T-helper 17 cell (primary cell): ENCODE data around the gene MXD4. TPM values are rescaled to one million over a fixed set of nuclear protein-coding genes. Genes with fewer than 3 reads are reported as not detected.

Experiments used
- ATAC-seq: fragments of 150-1000 bp; cut with Tn5 transposase; 2 replicates; pipeline ENCODE4 v1.10.0; 2021; ENCODE audit warnings: mild to moderate bottlenecking, moderate library complexity
- DNase-seq, 3 donors: peaks; one replicate each; pipeline versions ENCODE4 v3.0.0 to v3.0.0-alpha.2; 2020 to 2021
- H3K9me3 ChIP-seq: one replicate; pipeline ENCODE4 v1.7.0; 2013; ENCODE audit warnings: low read length, mild to moderate bottlenecking; ENCODE audit not compliant: control insufficient read depth, poor library complexity, severe bottlenecking
- H3K27ac Mint-ChIP-seq: one replicate; pipeline ENCODE4 v1.8.0; 2022; ENCODE audit warnings: mild to moderate bottlenecking, moderate library complexity, mixed read lengths
- H3K27me3 Mint-ChIP-seq: one replicate; pipeline ENCODE4 v1.8.0; 2022; ENCODE audit warnings: mixed read lengths
- H3K36me3 Mint-ChIP-seq: one replicate; pipeline ENCODE4 v1.8.0; 2022; ENCODE audit warnings: low read depth, mixed read lengths
- H3K4me1 Mint-ChIP-seq: one replicate; pipeline ENCODE4 v1.8.0; 2022; ENCODE audit warnings: mild to moderate bottlenecking, mixed read lengths
- H3K4me3 Mint-ChIP-seq: one replicate; pipeline ENCODE4 v1.8.0; 2022; ENCODE audit warnings: mild to moderate bottlenecking, moderate library complexity, mixed read lengths
- total RNA-seq, 4 donors: library from RNA in 2 of 4; stranded (reverse) in 2 of 4; gene quantifications; one replicate each; pipeline ENCODE4 v1.2.3 and lab custom pipeline; 2022 to 2026

MXD4 gene
- total RNA-seq, 2 donors from 2014 or later = 81.4 to 100 TPM

DNA sequence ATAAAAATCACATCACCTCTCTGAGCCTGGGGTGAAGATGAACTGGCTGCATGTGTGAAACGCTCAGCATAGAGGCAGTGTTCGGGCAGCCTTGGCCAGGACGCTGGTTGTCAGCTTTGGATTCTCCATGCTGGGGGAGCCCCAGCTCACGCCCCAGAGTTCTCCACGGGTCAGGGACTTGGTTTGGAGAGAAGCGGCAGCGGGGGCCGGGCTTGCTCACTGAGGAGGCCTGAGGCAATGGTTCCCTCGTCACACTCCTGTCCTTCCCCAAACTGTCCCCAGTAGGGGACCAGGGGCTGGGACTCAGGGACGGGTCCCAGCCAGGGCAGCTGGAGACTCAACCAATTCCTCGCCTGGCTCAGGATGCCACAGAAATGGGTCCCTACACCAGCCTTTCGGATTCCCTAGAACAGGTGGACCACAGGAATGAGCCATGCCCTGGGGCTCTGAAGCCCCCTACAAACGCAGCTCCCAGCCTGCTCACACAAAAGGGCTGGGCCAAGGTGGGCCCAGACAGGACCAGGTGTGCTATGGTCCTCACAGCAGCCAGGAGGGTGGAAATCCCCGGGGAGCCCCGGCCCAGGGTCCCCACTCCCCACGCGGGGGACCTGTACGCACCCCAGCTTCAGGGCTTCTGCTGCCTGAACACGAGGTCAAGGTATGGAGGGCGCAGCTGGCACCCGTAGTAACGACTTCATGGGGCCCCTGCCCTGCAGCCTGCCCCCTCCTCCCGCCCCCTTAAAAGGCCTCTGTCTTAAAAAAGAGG, 1.4 kb downstream of the MXD4 start:
- no peaks in the 10 kb centered on the region for H3K9me3 ChIP-seq
- no peaks in the 10 kb centered on the region for H3K27me3 Mint-ChIP-seq
- H3K36me3 Mint-ChIP-seq = no peaks in the 10 kb centered on the region
- peak overlapping the region; percentile 43 for H3K27ac Mint-ChIP-seq
- ATAC-seq (no peak), DNase-seq (peak in 1 of 3 donors; percentile 7)
- peaks cover 5% of the 10 kb centered on the region for H3K4me1 Mint-ChIP-seq
- H3K4me3 Mint-ChIP-seq = peak overlapping the region; percentile 71

- no peak for ATAC-seq
- peak overlapping the region; percentile 43 for H3K27ac Mint-ChIP-seq
- no peaks in the 10 kb centered on the region for H3K36me3 Mint-ChIP-seq
- H3K4me1 Mint-ChIP-seq = peaks cover 8% of the 10 kb centered on the region
- peak in 1 of 3 donors; percentile 4 for DNase-seq
- H3K9me3 ChIP-seq = no peaks in the 10 kb centered on the region
- H3K4me3 Mint-ChIP-seq = peak overlapping the region; percentile 71
- H3K27me3 Mint-ChIP-seq = no peaks in the 10 kb centered on the region
These were observed 2.2 kb downstream of the MXD4 start for GRCh38 chr4:2259541-2260343.

- H3K36me3 Mint-ChIP-seq = no peaks in the 10 kb centered on the region
- peaks cover 9% of the 10 kb centered on the region for H3K4me1 Mint-ChIP-seq
- H3K27me3 Mint-ChIP-seq = no peaks in the 10 kb centered on the region
- DNase-seq = peak in 1 of 3 donors; percentile 3
- no peak for ATAC-seq
- H3K27ac Mint-ChIP-seq = no peak overlapping the region
- no peak overlapping the region for H3K4me3 Mint-ChIP-seq
- no peaks in the 10 kb centered on the region for H3K9me3 ChIP-seq
These were observed 2.8 kb downstream of the MXD4 start for GRCh38 chr4:2259036-2259540.

DNA sequence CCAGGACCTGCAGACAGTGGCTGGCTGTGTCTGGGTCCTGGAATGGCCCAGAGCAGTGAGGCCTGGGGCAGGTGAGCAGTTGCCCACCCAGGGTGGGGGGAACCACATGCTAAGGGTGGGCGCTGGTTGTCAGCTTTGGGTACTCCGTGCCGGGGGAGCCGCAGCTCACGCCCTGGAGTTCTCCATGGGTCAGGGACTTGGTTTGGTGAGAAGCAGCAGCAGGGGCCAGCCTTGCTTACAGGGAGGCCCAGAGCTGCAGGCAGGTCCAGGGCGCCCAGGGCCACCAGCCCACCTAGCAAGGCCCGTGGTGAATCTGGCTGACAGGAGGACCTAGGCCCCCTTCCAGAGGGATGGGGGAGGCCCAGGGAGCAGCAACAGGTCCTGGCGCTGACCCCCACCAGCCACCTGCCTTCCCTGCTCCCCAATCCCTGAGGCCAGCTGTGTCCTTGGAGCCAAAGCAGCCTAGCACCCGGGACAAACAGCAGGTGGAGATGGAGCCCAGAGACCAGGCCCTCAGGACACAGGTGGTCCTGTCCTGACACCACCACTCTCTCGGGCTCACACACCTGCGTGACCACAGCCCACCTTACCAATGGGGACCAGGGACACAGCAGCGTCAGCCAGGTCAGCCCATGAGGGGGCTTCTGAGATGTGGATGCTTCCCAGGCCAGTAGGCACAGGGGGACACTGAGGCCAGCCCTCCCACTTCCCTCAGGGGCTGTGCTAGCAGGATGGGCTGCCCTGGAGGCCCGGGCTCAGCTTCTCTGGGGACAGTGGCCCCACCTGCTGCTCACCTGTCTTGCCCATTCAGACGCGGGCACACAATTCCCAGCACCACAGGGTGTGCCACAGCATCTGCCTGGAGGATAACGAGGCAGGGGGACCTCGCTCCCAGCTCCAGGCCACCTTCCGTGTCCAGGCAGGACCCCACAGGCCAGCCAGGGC, 3.5 kb downstream of the MXD4 start:
- Mint-ChIP-seq H3K36me3 (no peaks in the 10 kb centered on the region), H3K4me3 (no peak overlapping the region), H3K27me3 (no peaks in the 10 kb centered on the region), H3K27ac (peak overlapping the region; percentile 9), H3K4me1 (peaks cover 12% of the 10 kb centered on the region)
- ATAC-seq = no peak
- no peaks in the 10 kb centered on the region for H3K9me3 ChIP-seq
- DNase-seq = peak in 1 of 3 donors; percentile 3

DNA sequence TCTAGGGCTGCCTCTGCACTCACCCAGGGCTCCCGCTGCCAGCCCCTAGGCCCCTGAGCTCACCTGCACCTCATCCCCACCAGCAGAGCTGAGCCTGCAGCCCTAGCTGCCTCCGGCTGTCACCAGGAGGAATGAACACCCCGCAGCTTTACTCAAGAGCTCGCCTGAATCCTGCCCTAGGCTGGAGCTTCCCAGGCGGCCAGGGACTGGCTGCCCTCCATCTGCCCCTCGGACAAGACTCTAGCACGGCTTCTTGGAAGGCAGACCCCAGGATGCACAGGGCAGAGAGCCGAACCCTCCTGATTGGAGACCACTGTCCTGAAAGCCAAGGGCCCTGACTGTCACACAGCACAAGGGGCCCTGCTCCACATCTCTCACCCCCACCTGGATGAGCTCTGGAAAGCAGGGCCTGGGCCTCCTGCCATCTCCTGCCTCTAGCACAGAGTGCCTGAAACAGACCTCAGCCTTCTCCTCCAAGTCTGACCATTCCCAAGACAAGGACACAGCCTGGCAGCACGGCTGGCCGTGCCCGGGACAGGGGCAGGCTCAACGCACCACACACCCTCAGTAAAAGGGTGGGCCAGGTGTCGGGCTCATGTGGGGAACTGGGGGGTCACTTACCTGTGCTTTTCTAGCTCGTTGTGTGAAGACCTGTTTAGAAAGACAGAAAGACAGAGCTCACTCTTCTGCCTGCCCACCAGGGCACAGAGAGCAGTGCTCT, 4.4 kb downstream of the MXD4 start:
- H3K27ac Mint-ChIP-seq = peak overlapping the region; percentile 9
- H3K9me3 ChIP-seq = no peaks in the 10 kb centered on the region
- peaks cover 12% of the 10 kb centered on the region for H3K4me1 Mint-ChIP-seq
- H3K27me3 Mint-ChIP-seq = no peaks in the 10 kb centered on the region
- ATAC-seq (no peak), DNase-seq (peak in 1 of 3 donors; percentile 2)
- no peaks in the 10 kb centered on the region for H3K36me3 Mint-ChIP-seq
- H3K4me3 Mint-ChIP-seq = no peak overlapping the region

- H3K9me3 ChIP-seq = no peaks in the 10 kb centered on the region
- peak in 1 of 3 donors; percentile 3 for DNase-seq
- Mint-ChIP-seq H3K4me1 (peaks cover 16% of the 10 kb centered on the region), H3K27ac (peak overlapping the region; percentile 14), H3K36me3 (no peaks in the 10 kb centered on the region), H3K27me3 (no peaks in the 10 kb centered on the region), H3K4me3 (no peak overlapping the region)
- no peak for ATAC-seq
These were observed 5.1 kb downstream of the MXD4 start for GRCh38 chr4:2256781-2257191.

DNA sequence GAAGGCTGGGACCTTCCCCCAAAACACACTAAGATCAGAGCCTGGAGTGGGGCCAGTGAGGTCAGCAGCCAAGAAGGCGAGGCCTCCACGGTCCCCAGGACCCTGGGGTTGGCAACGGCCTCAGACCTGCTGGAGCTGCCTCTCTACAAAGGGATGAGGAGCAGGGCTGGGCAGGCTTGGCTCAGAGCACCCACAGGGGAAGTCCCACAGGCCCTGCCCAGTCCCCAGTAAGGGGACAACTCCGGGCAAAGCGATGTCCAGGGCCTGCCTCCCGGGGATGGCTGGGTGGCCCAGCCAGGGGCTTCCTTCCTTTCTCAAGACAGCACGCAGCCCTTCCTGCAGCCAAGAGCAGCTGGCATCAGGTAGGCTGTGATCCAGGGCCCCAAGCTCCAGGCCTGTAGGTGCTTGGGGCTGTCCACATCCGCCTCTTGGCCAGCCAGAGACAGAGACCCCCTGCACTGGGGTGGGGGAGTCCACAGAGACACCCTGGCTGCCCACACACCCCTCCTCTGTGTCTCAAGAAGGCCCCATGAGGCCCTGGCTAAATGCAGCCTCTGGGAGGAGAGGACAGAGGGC, 5.7 kb downstream of the MXD4 start:
- ATAC-seq = no peak
- H3K9me3 ChIP-seq = no peaks in the 10 kb centered on the region
- Mint-ChIP-seq H3K4me1 (peaks cover 16% of the 10 kb centered on the region), H3K27me3 (no peaks in the 10 kb centered on the region), H3K27ac (peak overlapping the region; percentile 14), H3K4me3 (no peak overlapping the region), H3K36me3 (no peaks in the 10 kb centered on the region)
- peak in 1 of 3 donors; percentile 3 for DNase-seq

DNA sequence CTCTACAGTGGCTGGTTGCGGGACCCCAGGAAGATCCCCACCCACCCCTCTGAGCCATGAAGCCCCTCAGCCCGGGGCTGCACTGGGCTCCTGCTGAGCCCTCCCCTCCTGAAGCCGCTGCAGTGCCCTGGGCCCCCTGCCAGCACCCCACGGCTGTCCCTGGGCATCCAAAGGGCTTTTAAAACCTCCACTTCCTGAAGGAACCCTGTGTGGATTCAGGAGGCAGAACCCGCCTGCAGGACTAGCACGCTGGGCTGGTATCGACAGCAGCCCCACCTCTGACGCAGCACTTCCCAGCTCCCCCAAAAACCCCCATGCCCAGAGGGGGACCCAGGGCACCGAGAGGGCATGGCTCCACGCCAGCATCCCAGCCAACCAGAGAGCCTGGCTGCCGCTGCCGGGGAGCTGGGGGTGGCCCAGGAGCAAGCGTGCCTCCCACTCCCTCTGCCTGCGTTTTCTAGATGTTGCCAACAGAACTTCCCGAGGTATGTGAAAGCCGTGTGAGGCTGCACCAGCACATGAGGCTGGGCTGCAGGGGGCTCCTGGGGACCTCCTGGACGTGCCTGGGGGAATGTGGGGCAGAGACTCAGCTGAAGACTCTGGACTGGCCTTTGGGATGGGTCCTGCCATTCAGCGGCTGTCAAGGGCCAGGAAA, 6.3 kb downstream of the MXD4 start:
- Mint-ChIP-seq H3K4me3 (no peak overlapping the region), H3K27ac (no peak overlapping the region), H3K4me1 (peaks cover 16% of the 10 kb centered on the region), H3K27me3 (no peaks in the 10 kb centered on the region), H3K36me3 (no peaks in the 10 kb centered on the region)
- ATAC-seq (no peak), DNase-seq (peak in 1 of 3 donors; percentile 4)
- no peaks in the 10 kb centered on the region for H3K9me3 ChIP-seq

GRCh38 chr4:2254665-2255500, 7.0 kb downstream of the MXD4 start:
- ATAC-seq = no peak
- H3K27ac Mint-ChIP-seq = no peak overlapping the region
- H3K9me3 ChIP-seq = no peaks in the 10 kb centered on the region
- H3K27me3 Mint-ChIP-seq = no peaks in the 10 kb centered on the region
- DNase-seq = no peak
- no peak overlapping the region for H3K4me3 Mint-ChIP-seq
- H3K36me3 Mint-ChIP-seq = no peaks in the 10 kb centered on the region
- H3K4me1 Mint-ChIP-seq = peaks cover 16% of the 10 kb centered on the region

GRCh38 chr4:2253160-2254084, 8.5 kb downstream of the MXD4 start:
- H3K9me3 ChIP-seq = no peaks in the 10 kb centered on the region
- H3K4me1 Mint-ChIP-seq = peaks cover 19% of the 10 kb centered on the region
- ATAC-seq = no peak
- H3K4me3 Mint-ChIP-seq = peak overlapping the region; percentile 7
- no peaks in the 10 kb centered on the region for H3K27me3 Mint-ChIP-seq
- DNase-seq = peak in 1 of 3 donors; percentile 2
- H3K36me3 Mint-ChIP-seq = no peaks in the 10 kb centered on the region
- peak overlapping the region; percentile 47 for H3K27ac Mint-ChIP-seq
